GM18870 (cell line): Measurements from ENCODE around the gene NPAS3.

Source experiments
- ATAC-seq: cut with Tn5 transposase; IDR thresholded peaks from one replicate; pipeline ENCODE4 v1.9.1; 2021; ENCODE audit warnings: moderate library complexity; ENCODE audit not compliant: unreplicated experiment

NPAS3 gene

GRCh38 chr14:33655421-33655820 lies 716.7 kb downstream of the NPAS3 start:
- ATAC-seq = no peak

- no peak for ATAC-seq
Observed at GRCh38 chr14:33657476-33657875, 718.8 kb downstream of the NPAS3 start.

- ATAC-seq = no peak
Observed at GRCh38 chr14:33660248-33660647, 721.6 kb downstream of the NPAS3 start.

GRCh38 chr14:33661101-33661500 lies 722.4 kb downstream of the NPAS3 start:
- no peak for ATAC-seq

- ATAC-seq = no peak
Observed at GRCh38 chr14:33668066-33668465, 729.4 kb downstream of the NPAS3 start.

- ATAC-seq = no peak
Observed at GRCh38 chr14:33669111-33669510, 730.4 kb downstream of the NPAS3 start.

- ATAC-seq = no peak
Observed at GRCh38 chr14:33670235-33670634, 731.6 kb downstream of the NPAS3 start.

GRCh38 chr14:33671556-33671955 lies 732.9 kb downstream of the NPAS3 start:
- ATAC-seq = no peak

- ATAC-seq = no peak
Observed at GRCh38 chr14:33674927-33675326, 736.2 kb downstream of the NPAS3 start.

GRCh38 chr14:33675415-33676130 lies 736.9 kb downstream of the NPAS3 start:
- ATAC-seq = no peak

GRCh38 chr14:33676135-33676566 lies 737.5 kb downstream of the NPAS3 start:
- ATAC-seq = no peak

- ATAC-seq = no peak
Observed at GRCh38 chr14:33676891-33677290, 738.2 kb downstream of the NPAS3 start.

GRCh38 chr14:33678005-33678404 lies 739.3 kb downstream of the NPAS3 start:
- no peak for ATAC-seq

- no peak for ATAC-seq
Observed at GRCh38 chr14:33679025-33679424, 740.3 kb downstream of the NPAS3 start.

- ATAC-seq = no peak
Observed at GRCh38 chr14:33679461-33680225, 741.0 kb downstream of the NPAS3 start.

GRCh38 chr14:33680873-33681272 lies 742.2 kb downstream of the NPAS3 start:
- ATAC-seq = no peak

GRCh38 chr14:33682760-33683159 lies 744.1 kb downstream of the NPAS3 start:
- no peak for ATAC-seq

- ATAC-seq = no peak
Observed at GRCh38 chr14:33685026-33685425, 746.3 kb downstream of the NPAS3 start.

GRCh38 chr14:33685698-33686097 lies 747.0 kb downstream of the NPAS3 start:
- ATAC-seq = no peak

GRCh38 chr14:33686218-33686617 lies 747.5 kb downstream of the NPAS3 start:
- no peak for ATAC-seq

GRCh38 chr14:33686856-33687255 lies 748.2 kb downstream of the NPAS3 start:
- no peak for ATAC-seq

- ATAC-seq = no peak
Observed at GRCh38 chr14:33689680-33690079, 751.0 kb downstream of the NPAS3 start.
